ENCODE data around the gene WRAP53.

Gene WRAP53

GRCh38 chr17:7684851-7685532, 3.3 kb upstream of the WRAP53 start:
- no peak for DNase-seq (ENCODE audit: low spot score)

GRCh38 chr17:7685533-7686221, 2.6 kb upstream of the WRAP53 start:
- peak; percentile 95 for DNase-seq (ENCODE audit: low spot score)

GRCh38 chr17:7686222-7687071, 1.8 kb upstream of the WRAP53 start:
- DNase-seq (ENCODE audit: low spot score), result peak; percentile 81

- peak; percentile 94 for DNase-seq (ENCODE audit: low spot score)
These were observed 987 bp upstream of the WRAP53 start, which contains the start of gene TP53 for GRCh38 chr17:7687072-7687907. TP53 (minus strand) TSS chr17:7687490; CDS start chr17:7676594, 10,896 bp downstream.

DNA sequence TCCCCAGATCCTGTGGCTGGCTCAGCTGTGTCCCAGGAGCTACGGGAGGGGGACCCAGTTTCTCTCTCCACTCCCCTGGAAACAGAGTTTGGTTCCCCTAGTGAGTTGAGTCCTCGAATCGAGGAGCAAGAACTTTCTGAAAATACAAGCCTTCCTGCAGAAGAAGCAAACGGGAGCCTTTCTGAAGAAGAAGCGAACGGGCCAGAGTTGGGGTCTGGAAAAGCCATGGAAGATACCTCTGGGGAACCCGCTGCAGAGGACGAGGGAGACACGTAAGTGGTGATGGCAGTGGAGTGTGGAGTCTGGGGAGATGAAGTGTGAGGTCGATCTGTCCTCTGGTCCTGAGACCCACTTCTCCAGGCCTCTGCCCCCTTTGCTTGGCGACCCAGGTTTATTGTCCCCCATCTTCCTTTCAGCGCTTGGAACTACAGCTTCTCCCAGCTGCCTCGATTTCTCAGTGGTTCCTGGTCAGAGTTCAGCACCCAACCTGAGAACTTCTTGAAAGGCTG, 585 bp downstream of the WRAP53 start:
- DNase-seq (ENCODE audit: low spot score), result no peak

DNA sequence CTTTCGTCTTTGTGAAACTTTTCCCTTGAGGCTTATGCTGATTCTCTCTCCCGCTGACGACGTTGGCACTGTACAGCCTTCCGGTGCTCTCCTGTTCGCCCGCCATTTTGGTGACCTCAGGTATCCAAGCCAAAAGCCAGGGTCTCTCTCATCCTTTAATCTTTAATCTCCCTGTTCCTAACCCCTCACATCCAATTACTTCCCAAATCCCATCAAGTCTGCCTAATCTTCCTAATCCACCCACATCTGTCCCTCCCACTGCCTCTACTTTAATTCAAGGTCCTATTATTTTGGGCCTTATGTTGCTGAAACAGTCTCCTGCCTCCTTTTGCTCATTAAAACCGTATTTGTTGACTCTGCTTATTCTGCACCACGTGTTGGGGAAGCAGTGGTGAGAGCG, 7.3 kb downstream of the WRAP53 start:
- no peak for DNase-seq (ENCODE audit: low spot score)

- DNase-seq (ENCODE audit: low spot score), result no peak
These were observed 9.7 kb downstream of the WRAP53 start for GRCh38 chr17:7697828-7698588.

- no peak for DNase-seq (ENCODE audit: low spot score)
These were observed 12.2 kb downstream of the WRAP53 start for GRCh38 chr17:7700510-7700909.

DNA sequence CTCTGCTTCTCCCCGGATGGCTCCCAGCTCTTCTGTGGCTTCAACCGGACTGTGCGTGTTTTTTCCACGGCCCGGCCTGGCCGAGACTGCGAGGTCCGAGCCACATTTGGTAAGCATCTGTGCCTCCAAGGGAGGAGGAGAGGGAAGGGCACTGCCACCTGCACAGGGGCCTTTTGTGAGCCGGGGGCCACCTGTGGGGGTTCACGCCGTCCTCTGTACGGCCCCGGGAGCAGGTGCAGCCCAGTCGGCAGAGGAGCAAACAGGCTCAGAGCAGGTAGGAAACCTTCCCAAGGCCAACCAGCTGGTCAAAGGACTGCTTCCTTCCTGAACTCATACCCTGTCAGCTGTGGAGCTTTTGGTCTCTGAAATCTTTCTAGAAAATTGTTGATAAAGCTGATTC, 13.4 kb downstream of the WRAP53 start:
- DNase-seq (ENCODE audit: low spot score), result no peak

DNA sequence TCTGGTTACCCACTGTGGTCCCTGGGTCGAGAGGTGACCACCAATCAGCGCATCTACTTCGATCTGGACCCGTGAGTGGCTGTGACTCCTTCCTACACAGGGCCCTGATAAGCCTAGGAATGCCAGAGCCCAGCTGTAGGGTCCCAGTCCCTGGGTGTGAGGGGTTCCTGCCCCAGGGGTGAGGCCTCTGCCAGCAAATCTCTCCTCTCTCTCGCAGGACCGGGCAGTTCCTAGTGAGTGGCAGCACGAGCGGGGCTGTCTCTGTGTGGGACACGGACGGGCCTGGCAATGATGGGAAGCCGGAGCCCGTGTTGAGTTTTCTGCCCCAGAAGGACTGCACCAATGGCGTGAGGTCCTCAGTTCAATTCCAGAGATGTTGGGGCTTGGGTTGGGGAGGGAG, 14.5 kb downstream of the WRAP53 start:
- DNase-seq (ENCODE audit: low spot score), result no peak

- DNase-seq (ENCODE audit: low spot score), result no peak
These were observed 15.6 kb downstream of the WRAP53 start for GRCh38 chr17:7703584-7704479.

DNA sequence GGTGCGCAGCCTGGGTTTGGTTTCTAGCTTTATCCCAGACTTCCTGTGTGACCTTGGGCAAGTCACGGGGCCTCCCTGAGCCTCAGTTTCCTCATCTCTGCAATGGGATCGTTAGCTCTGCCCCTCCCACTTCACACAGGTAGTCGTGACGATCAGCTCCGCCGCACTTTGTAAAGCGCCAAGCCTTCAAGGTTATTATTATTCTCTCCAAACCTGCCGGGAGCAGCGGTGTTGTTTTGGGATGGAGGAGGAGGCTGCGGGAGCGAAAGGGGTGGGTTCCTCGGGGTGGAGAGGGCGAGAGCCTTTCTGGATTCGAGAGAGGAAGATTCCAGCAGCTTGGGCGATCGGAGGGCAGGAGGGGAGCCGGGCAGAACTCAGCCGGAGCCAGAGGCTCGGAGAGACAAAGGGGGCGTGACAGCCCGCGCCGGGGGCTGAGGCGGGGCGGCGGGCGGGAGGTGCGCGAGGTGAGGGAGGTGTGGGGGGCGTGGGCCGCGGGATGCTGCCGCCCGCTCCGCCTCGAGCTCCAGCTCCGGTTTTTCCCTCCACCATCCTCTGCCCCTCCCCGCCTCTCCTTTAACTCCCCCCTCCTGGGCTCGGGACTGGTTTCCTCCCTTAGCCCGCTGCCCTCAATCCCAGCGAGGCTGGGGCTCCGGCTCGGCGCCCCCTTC, 16.5 kb downstream of the WRAP53 start, which contains the start of gene EFNB3:
TSS of gene EFNB3 (plus strand) at position 602 of the 668 bp plus-strand sequence. CDS start 397 bp downstream, outside the sequence.
- DNase-seq (ENCODE audit: low spot score), result no peak

- DNase-seq (ENCODE audit: low spot score), result no peak
These were observed 17.3 kb downstream of the WRAP53 start for GRCh38 chr17:7705269-7706255.

- DNase-seq (ENCODE audit: low spot score), result no peak
These were observed 18.5 kb downstream of the WRAP53 start for GRCh38 chr17:7706631-7707354.

DNA sequence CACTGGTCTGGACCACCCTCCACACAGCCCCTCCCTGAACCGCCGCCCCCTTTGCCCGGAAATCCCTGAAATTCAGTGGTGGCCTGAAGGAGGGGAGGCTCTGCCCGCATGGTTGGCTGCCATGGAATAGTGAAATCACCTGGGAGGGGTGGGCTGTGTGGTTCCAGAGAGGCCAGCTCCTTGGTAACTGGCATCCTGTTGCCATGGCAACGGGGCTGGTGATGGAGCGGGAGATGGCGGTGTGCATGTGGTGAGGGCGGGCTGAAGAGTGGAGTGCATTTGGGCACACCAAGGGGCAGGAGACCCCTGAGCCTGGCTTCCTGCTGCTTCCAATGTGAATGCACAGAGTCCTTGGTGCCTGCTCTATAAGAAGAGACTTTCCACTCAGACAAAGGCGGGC, 19.2 kb downstream of the WRAP53 start:
- DNase-seq (ENCODE audit: low spot score), result no peak

DNA sequence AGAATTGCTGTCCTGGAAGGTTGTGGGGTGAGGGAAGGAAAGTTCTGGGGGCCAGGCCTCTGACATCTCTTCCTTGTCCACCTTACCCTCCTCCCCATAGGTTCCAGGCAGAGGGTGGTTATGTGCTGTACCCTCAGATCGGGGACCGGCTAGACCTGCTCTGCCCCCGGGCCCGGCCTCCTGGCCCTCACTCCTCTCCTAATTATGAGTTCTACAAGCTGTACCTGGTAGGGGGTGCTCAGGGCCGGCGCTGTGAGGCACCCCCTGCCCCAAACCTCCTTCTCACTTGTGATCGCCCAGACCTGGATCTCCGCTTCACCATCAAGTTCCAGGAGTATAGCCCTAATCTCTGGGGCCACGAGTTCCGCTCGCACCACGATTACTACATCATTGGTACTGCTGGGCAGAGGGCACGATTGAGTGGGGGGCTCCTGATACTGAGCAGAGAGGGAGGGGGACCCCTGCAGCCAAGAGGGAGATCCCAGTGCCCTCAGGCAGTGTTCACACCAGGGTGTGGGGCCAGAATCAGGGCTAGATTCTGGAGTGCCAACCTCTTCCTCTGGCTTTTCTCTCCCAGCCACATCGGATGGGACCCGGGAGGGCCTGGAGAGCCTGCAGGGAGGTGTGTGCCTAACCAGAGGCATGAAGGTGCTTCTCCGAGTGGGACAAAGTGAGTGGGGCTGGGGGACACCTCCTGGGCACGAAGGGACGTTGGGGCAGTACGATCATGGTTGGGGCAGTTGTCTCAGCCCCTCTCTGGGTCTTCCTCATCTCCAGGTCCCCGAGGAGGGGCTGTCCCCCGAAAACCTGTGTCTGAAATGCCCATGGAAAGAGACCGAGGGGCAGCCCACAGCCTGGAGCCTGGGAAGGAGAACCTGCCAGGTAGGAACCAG, 19.8 kb downstream of the WRAP53 start:
- DNase-seq (ENCODE audit: low spot score), result no peak

Measured in LoVo (cell line).